HepG2 (cell line): ENCODE results near the gene NOXO1. TPM values are rescaled to one million over a fixed set of nuclear protein-coding genes. Genes with fewer than 3 reads are reported as not detected.

Experiments
- DNMT3B ChIP-seq: conservative IDR thresholded peaks from 2 replicates; pipeline ENCODE4 v1.6.1; 2016; ENCODE audit warnings: missing biosample characterization, control low read depth
- E2F2 ChIP-seq: sonication (generic); formaldehyde crosslinking; IDR thresholded peaks from 2 replicates; pipeline ENCODE4 v1.4.0; 2020; ENCODE audit warnings: missing genetic modification reagents, borderline replicate concordance
- FOXA3 ChIP-seq: IDR thresholded peaks from 2 replicates; pipeline ENCODE4 v1.6.1; 2016; ENCODE audit warnings: missing genetic modification reagents, missing compliant biosample characterization
- HOXA5 ChIP-seq: sonication (generic); formaldehyde crosslinking; IDR thresholded peaks from 2 replicates; pipeline ENCODE4 v1.4.0; 2020; ENCODE audit warnings: missing genetic modification reagents
- KDM3A ChIP-seq: IDR thresholded peaks from 2 replicates; pipeline ENCODE4 v1.6.1; 2018; ENCODE audit warnings: low read depth, missing compliant biosample characterization
- MLLT10 ChIP-seq: sonication (generic); formaldehyde crosslinking; IDR thresholded peaks from 2 replicates; pipeline ENCODE4 v1.4.0; 2020; ENCODE audit warnings: missing genetic modification reagents
- NBN ChIP-seq: fragments of 450-650 bp; conservative IDR thresholded peaks from 2 replicates; pipeline ENCODE4 v1.6.1; 2017
- NFIC ChIP-seq: IDR thresholded peaks from 2 replicates; pipeline ENCODE4 v1.6.1; 2012; ENCODE audit warnings: mild to moderate bottlenecking, low read length, inconsistent platforms
- RXRB ChIP-seq: IDR thresholded peaks from 2 replicates; pipeline ENCODE4 v1.6.1; 2016; ENCODE audit warnings: borderline replicate concordance, missing genetic modification reagents, missing compliant biosample characterization
- SALL1 ChIP-seq: sonication (generic); formaldehyde crosslinking; IDR thresholded peaks from 2 replicates; pipeline ENCODE4 v1.8.0; 2022; ENCODE audit warnings: mild to moderate bottlenecking, missing genetic modification reagents
- SAP130 ChIP-seq: IDR thresholded peaks from 2 replicates; pipeline ENCODE4 v1.6.1; 2016; ENCODE audit warnings: low read depth
- SCMH1 ChIP-seq: sonication (generic); formaldehyde crosslinking; IDR thresholded peaks from 2 replicates; pipeline ENCODE4 v1.9.0; 2021; ENCODE audit warnings: missing genetic modification reagents, mild to moderate bottlenecking, borderline replicate concordance
- TGIF2 ChIP-seq: IDR thresholded peaks from 2 replicates; pipeline ENCODE4 v1.6.1; 2016; ENCODE audit warnings: control low read depth, missing compliant biosample characterization
- ZFP1 ChIP-seq: IDR thresholded peaks from 2 replicates; pipeline ENCODE4 v1.6.1; 2016
- ZNF251 ChIP-seq: sonication (generic); formaldehyde crosslinking; IDR thresholded peaks from 2 replicates; pipeline ENCODE4 v1.9.0; 2021; ENCODE audit warnings: mild to moderate bottlenecking, missing genetic modification reagents
- ZNF317 ChIP-seq: sonication (generic); formaldehyde crosslinking; IDR thresholded peaks from 2 replicates; pipeline ENCODE4 v1.5.0; 2020; ENCODE audit warnings: mild to moderate bottlenecking, missing genetic modification reagents
- ZNF441 ChIP-seq: sonication (generic); formaldehyde crosslinking; IDR thresholded peaks from 2 replicates; pipeline ENCODE4 v1.7.0; 2021; ENCODE audit warnings: missing genetic modification reagents, borderline replicate concordance
- ZNF790 ChIP-seq: sonication (generic); formaldehyde crosslinking; IDR thresholded peaks from 2 replicates; pipeline ENCODE4 v1.8.0; 2022; ENCODE audit warnings: missing genetic modification reagents, mild to moderate bottlenecking, borderline replicate concordance
- polyA plus RNA-seq, 8 experiments: library from polyadenylated mRNA; depleted of rRNA in 3 of 8; stranded (reverse) in 7 of 8; unstranded in 1 of 8; fragments of >200 nt; fragmentation: Illumina TruSeq in 4 of 8; extraction: Trizol in 4 of 8; gene quantifications; 2 replicates each; pipeline versions ENCODE4 v1.2.1 to v1.2.3, GENCODE V29; 2011 to 2016; ENCODE audit warnings: low read depth in 4 of 8, missing spikeins in 1 of 8, mixed read lengths in 1 of 8; ENCODE audit not compliant: insufficient read depth in 1 of 8
- total RNA-seq, 5 experiments: library from RNA; depleted of rRNA; stranded (reverse); fragments of >200 nt; fragmentation: Illumina TruSeq; extraction: Trizol; gene quantifications; 2 replicates each; pipeline ENCODE4 v1.2.3, GENCODE V29; 2016; ENCODE audit warnings: low read depth in 1 of 5
- TF ChIP-seq, protein P1 (sequence below): IDR thresholded peaks from 2 replicates; pipeline ENCODE4 v1.6.1; 2016; ENCODE audit warnings: low read depth
- TF ChIP-seq, protein P2 (sequence below): sonication (generic); formaldehyde crosslinking; IDR thresholded peaks from 2 replicates; pipeline ENCODE4 v1.8.0; 2022; ENCODE audit warnings: missing genetic modification reagents, mild to moderate bottlenecking, inconsistent platforms, borderline replicate concordance
- TF ChIP-seq, protein P3 (sequence below): sonication (generic); formaldehyde crosslinking; IDR thresholded peaks from 2 replicates; pipeline ENCODE4 v1.5.1; 2020; ENCODE audit warnings: mild to moderate bottlenecking, missing genetic modification reagents, borderline replicate concordance
- TF ChIP-seq, protein P4 (sequence below): sonication (generic); formaldehyde crosslinking; IDR thresholded peaks from 2 replicates; pipeline ENCODE4 v1.4.0; 2020; ENCODE audit warnings: missing genetic modification reagents

Gene NOXO1
- total and polyA plus RNA-seq, 2 of the 13 experiments (the other 11 are each of a cell fraction or from before 2014, with no cell fraction given) = 0.69 to 1.4 TPM

DNA sequence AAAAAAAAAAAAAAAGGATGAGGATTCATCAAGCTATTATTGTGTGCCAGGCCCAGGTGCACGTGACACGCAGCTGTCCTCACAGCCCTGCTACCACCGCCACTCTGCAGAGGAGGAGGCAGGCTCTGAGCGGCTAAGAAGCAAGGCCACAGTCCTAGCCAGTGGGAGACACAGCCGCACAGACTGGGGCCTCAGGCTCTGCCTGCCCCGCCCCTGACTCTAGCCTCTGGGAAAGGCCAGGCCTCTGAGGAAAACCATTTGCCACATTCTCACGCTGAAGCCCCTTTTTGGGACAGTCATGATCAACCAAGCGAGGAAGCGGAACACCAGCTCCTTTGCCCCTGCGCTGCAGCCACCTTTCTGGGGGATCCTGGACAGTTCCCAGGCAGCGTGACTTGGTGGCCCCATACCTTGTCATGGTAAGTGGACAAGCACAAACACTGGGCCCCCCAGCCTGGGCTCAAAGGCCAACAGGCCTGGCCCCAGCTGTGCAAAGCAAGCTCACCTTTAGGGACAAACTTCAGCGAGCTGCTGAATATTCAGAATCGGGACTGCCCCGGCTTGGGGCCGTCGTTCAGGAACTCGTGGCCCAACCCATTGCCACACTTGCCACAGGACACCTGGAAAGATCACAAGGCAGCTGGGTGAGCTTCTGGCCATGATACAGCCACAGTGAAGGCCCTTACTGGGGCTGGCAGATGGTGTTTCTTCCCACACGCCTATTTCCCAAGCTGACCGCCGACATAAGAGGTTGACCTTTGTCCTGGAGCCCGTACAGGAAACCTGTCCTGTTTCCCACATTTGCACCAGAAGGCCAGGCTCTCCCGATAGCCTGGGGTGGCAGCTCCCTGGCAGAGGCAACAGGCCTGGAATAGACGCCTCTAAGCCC, 40.8 kb downstream of the NOXO1 start (continued):
- TF ChIP-seq, protein P1, sequence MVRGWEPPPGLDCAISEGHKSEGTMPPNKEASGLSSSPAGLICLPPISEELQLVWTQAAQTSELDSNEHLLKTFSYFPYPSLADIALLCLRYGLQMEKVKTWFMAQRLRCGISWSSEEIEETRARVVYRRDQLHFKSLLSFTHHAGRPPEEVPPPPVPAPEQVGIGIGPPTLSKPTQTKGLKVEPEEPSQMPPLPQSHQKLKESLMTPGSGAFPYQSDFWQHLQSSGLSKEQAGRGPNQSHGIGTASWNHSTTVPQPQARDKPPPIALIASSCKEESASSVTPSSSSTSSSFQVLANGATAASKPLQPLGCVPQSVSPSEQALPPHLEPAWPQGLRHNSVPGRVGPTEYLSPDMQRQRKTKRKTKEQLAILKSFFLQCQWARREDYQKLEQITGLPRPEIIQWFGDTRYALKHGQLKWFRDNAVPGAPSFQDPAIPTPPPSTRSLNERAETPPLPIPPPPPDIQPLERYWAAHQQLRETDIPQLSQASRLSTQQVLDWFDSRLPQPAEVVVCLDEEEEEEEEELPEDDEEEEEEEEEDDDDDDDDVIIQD (CRISPR knock-in tag) = peak; percentile 56; the same call in 1 of the 2 replicates
- TF ChIP-seq ZNF790 (CRISPR knock-in tag) (no peak), SALL1 (CRISPR knock-in tag) (peak; percentile 90), RXRB (CRISPR knock-in tag) (peak; percentile 71), NBN (no peak), MLLT10 (CRISPR knock-in tag) (no peak), SAP130 (CRISPR knock-in tag) (peak; percentile 85), DNMT3B (no peak), ZFP1 (CRISPR knock-in tag) (no peak), E2F2 (CRISPR knock-in tag) (no peak), HOXA5 (CRISPR knock-in tag) (peak; percentile 83), ZNF251 (CRISPR knock-in tag) (no peak), ZNF317 (CRISPR knock-in tag) (peak; percentile 86), KDM3A (CRISPR knock-in tag) (peak; percentile 26; the same call in 1 of the 2 replicates), TGIF2 (CRISPR knock-in tag) (peak; percentile 17; the same call in 1 of the 2 replicates), FOXA3 (CRISPR knock-in tag) (peak; percentile 87), NFIC (no peak), SCMH1 (CRISPR knock-in tag) (no peak), ZNF441 (CRISPR knock-in tag) (peak; percentile 56; the same call in 1 of the 2 replicates)
- TF ChIP-seq, protein P2, sequence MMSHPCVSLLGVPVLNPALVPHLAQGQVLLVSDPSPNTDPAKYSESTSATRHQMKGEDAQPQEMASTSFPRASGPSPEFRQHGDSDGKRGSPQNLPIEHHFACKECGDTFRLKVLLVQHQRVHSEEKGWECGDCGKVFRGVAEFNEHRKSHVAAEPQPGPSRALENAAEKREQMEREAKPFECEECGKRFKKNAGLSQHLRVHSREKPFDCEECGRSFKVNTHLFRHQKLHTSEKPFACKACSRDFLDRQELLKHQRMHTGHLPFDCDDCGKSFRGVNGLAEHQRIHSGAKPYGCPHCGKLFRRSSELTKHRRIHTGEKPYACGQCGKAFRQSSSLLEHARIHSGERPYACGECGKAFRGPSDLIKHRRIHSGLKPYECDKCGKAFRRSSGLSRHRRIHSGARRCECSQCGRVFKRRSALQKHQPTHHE (CRISPR knock-in tag) = no peak
- TF ChIP-seq, protein P3, sequence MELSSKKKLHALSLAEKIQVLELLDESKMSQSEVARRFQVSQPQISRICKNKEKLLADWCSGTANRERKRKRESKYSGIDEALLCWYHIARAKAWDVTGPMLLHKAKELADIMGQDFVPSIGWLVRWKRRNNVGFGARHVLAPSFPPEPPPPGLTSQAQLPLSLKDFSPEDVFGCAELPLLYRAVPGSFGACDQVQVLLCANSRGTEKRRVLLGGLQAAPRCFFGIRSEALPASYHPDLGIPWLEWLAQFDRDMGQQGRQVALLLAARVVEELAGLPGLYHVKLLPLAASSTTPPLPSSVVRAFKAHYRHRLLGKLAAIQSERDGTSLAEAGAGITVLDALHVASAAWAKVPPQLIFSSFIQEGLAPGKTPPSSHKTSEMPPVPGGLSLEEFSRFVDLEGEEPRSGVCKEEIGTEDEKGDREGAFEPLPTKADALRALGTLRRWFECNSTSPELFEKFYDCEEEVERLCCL = 0 out of 2 replicates have a peak, but pooled peaks have one; percentile 52
- TF ChIP-seq, protein P4, sequence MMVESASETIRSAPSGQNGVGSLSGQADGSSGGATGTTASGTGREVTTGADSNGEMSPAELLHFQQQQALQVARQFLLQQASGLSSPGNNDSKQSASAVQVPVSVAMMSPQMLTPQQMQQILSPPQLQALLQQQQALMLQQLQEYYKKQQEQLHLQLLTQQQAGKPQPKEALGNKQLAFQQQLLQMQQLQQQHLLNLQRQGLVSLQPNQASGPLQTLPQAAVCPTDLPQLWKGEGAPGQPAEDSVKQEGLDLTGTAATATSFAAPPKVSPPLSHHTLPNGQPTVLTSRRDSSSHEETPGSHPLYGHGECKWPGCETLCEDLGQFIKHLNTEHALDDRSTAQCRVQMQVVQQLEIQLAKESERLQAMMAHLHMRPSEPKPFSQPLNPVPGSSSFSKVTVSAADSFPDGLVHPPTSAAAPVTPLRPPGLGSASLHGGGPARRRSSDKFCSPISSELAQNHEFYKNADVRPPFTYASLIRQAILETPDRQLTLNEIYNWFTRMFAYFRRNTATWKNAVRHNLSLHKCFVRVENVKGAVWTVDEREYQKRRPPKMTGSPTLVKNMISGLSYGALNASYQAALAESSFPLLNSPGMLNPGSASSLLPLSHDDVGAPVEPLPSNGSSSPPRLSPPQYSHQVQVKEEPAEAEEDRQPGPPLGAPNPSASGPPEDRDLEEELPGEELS (CRISPR knock-in tag) = peak; percentile 83
